GM19023 (cell line): Measurements from ENCODE around the gene OR10AD1.
"Not testable (repeated sequence)": the region's sequence is repeated elsewhere in the genome, so short reads cannot be mapped to it uniquely, and the experiment has no call there.

ENCODE experiments used
- ATAC-seq: cut with Tn5 transposase; IDR thresholded peaks from one replicate; pipeline ENCODE4 v1.9.1; 2021; ENCODE audit warnings: mild to moderate bottlenecking, moderate library complexity; ENCODE audit not compliant: unreplicated experiment

Gene OR10AD1

DNA sequence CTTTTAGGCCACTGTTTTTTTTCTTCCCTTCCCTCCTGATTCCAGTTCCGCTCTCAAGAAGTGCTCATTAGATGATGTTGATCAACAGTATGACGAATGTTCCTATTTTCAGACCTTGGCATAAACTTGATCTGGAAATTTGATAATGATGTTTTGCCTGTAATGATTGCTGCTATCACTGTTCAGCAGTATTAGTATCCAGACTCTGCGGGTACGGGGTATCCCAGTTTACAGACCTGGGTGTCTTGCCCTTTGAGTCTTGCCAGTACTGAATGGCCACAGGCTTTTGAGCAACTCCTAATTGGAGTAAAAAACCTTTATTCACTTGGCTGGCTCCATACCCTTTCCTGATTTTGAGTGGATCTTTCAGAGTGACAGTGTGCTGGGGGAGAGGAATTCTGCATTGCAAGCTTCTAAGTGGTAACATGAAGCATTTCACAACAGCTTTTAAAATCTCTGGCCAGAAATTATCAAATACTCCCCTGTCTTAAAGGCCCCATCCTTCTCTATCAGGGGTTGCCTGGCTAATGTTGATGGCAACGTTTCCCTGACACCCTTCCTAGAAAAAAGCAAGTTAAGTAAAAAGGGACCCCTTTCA, 39.8 kb downstream of the OR10AD1 start:
- ATAC-seq = no peak

DNA sequence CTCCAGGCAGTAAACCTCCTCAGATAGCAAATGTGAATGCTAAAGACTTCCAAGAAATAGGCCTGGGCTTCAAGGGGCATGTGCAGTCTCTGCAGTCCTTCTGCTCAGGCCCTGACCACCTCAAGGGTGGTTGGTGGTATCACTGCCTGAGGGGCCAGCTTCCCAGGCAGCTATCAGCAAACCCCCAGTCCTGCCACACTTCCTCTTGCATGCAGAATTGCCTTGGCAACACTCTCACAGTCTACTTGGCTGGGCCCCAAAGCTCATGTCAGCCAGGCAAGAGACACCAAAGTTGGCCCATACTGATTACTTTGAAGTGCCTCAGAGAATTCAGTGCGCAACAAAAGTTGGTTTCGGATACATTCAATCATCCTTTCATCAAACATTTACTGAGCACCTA, 42.3 kb downstream of the OR10AD1 start:
- no peak for ATAC-seq

DNA sequence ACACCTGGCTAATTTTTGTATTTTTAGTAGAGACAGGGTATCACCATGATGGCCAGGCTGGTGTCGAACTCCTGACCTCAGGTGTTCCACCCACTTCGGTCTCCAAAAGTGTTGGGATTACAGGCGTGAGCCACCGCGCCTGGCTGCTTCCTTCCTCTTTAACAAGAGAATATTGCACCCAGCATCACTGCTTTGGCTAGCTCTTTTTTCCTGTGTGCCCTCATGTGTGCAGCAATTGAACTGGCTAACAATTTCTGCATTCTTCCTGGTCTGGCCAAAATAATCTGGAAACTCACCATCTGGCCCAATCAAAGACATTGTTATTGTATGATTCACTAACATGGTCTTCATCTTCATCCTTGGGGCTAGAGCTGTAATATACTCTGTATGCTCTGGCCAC, 43.0 kb downstream of the OR10AD1 start:
- ATAC-seq = no peak

DNA sequence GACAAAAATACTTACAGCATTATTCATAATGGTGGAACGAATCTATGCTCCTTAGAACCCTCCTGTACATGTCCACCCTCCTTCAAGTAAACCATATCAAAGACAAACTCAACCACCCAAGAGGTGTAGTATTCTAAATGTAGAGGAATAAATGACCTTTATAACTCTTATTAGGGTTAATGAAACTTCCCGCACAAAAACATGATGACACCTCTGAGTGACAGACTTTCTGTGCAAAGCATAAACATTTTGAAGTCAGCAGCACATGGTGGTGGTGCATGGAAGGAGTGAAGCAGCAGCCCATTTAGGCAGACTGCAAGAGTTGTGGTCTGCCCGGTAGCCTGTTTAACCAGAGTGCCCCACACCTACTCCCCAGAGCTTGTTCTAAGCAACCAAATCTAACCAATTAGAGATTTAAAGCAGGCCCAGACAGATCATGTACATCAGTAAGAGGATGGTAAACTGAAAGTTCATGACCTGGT, 45.2 kb downstream of the OR10AD1 start:
- ATAC-seq = no peak

DNA sequence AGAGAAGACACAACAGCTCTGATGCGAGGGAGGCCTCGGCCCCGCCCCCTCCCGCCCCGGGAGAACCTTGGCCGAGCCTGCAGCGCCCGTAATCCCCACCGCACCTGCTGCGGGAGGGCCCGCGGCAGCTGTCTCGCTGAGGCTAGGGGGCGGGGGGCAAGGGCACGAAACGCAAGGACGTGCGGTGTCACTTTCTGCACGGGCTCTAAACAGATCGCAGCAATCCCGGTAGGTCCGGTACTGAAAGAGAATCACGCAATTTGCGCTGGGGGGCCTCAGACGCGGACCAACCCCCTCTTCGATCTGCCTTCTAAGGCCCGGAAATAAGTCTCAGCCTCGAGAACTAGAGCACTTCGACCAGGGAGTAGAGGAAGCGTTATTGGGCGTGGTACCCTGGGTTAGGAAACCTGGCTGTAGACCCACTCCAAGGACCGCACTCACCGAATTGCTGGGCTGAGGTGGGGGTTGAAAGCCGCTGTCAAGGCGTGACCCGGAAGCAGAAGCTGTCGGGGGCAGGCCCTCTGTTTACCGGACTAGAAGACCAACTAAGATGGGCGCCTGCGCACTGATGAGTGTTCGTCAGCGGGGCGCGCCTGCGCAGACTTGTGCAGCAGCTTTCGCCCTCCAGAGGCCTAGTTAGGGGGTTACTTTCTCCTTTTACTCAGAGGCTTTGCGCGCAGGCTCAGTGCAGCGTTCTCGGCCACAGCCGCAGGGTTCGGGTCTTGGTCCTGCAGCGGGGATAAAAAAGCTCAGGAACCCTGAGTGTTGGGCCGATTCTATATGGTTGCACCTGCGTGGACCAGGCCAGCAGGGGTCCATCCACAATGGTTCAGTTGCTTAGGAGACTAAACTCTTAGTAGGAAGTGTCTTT, 45.8 kb downstream of the OR10AD1 start, which contains the start of gene ASB8:
ASB8 (minus strand) TSS at position 498 of the 871 bp plus-strand sequence. CDS start 4,019 bp downstream, outside the sequence.
- peak; percentile 89 for ATAC-seq

DNA sequence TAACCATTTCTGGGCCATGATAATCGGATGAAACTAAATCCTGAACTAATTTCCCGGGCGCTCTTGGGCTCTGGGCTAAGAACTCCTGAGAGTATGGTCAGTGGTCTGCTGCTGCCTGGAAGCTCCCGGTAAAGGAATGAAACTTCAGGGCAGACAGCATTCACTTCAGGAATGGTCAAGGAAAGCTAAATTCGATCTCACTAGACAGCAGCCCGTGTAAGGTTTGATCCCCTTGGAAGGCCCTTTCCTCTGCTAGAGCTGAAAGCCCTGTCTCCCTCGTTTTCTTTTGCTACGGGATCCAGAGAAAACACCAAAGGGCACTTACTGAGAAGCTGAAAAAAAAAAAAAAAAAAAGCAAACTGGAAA, 46.5 kb downstream of the OR10AD1 start:
- no peak for ATAC-seq

DNA sequence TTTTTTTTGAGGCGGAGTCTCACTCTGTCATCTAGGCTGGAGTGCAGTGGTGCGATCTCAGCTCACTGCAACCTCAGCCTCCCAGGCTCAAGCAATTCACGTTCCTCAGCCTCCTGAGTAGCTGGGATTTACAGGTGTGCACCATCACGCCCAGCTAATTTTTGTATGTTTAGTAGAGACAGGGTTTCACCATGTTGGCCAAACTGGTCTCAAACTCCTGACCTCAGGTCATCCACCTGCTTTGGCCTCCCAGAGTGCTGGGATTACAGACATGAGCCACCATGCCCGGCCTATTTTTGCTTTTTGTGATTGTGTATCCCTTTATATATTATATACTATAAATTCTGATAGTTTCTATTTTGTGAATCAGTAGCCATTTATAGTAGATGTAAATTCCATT, 47.3 kb downstream of the OR10AD1 start:
- not testable (repeated sequence) for ATAC-seq
